ENCODE measurements around the gene CLDN17. TPM values are rescaled to one million over a fixed set of nuclear protein-coding genes. Genes with fewer than 3 reads are reported as not detected.

The CLDN17 gene
- total and polyA plus RNA-seq, 9 of the 15 experiments (the other 6 are each of a cell fraction or from before 2014, with no cell fraction given) = not detected

DNA sequence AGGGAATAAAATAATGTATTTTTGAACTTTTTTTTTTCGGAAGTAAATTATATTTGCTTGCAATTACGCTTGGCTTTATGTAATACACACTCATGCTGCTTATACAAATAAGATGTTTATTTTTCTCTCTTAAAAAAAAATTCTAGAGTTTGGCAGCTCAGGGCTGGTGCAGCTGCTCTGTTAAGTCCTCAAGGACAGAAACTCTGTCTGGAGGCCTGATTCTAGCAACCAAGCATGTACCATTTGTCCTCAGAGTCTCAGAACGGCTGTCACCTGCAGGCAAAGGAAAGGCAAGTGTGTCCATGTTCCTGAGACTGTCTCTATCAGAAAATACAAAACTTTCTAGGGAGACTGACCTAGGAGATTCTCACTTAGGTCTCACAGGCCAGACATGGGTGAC is 23.2 kb upstream of the CLDN17 start:
- Histone ChIP-seq H3K9ac (ENCODE audit: insufficient read depth in 1 of 2, low read depth in 2 of 2, low read length in 2 of 2) (no peak overlapping the region), H4K20me1 (replicated peaks; ENCODE audit: control insufficient read depth, insufficient read depth, low read length) (no peaks in the 10 kb centered on the region), H3K27ac (ENCODE audit: extremely low read depth, low read depth, low read length) (no peak overlapping the region), H3K9me1 (ENCODE audit: control insufficient read depth, insufficient read depth, low read length) (no peaks in the 10 kb centered on the region), H3K4me2 (ENCODE audit: insufficient read depth, low read length) (no peak overlapping the region), H3K4me1 (replicated peaks in 1 of 2; ENCODE audit: control insufficient read depth in 2 of 2, insufficient read depth in 2 of 2, low read length in 2 of 2) (no peaks in the 10 kb centered on the region), H2AFZ (ENCODE audit: low read depth, low read length) (no peak overlapping the region), H3K36me3 (ENCODE audit: control insufficient read depth, insufficient read depth, low read length) (no peaks in the 10 kb centered on the region), H3K79me2 (ENCODE audit: control insufficient read depth, insufficient read depth, low read length) (no peaks in the 10 kb centered on the region), H3K9me3 (replicated peaks; ENCODE audit: control insufficient read depth, insufficient read depth, low read depth, low read length) (no peaks in the 10 kb centered on the region), H3K27me3 (ENCODE audit: control insufficient read depth in 2 of 2, insufficient read depth in 2 of 2, low read length in 2 of 2) (no peaks in the 10 kb centered on the region), H3K4me3 (no peak overlapping the region)
- no TSS peak for BruUV-seq (replicated peaks)
- TF ChIP-seq ZNF174 (CRISPR knock-in tag; IDR thresholded peaks at IDR 0.05) (no peak), GATAD2B (IDR thresholded peaks at IDR 0.05; ENCODE audit: borderline replicate concordance) (no peak), BRD9 (IDR thresholded peaks at IDR 0.05; ENCODE audit: low read depth, partially characterized antibody) (no peak), ZNF165 (CRISPR knock-in tag; IDR thresholded peaks at IDR 0.05; ENCODE audit: borderline replicate concordance) (no peak), MED1 (CRISPR knock-in tag; IDR thresholded peaks at IDR 0.05; ENCODE audit: borderline replicate concordance) (no peak), SRF (CRISPR knock-in tag; IDR thresholded peaks at IDR 0.05) (no peak), XRCC3 (IDR thresholded peaks at IDR 0.05) (no peak), CBX3 (IDR thresholded peaks at IDR 0.05; ENCODE audit: borderline replicate concordance in 1 of 2, low read length in 2 of 2) (no peak), MBD2 (IDR thresholded peaks at IDR 0.05; ENCODE audit: borderline replicate concordance, low read depth) (no peak), CBX5 (IDR thresholded peaks at IDR 0.05; ENCODE audit: borderline replicate concordance, low read depth) (no peak)
- intact Hi-C loops (cut with micrococcal nuclease) = loop anchor here (10.0 kb wide), 2 partner anchors 145 to 1095 kb away; no protein-coding TSS in a partner anchor
- CTCF ChIA-PET (ENCODE audit: low intra/inter-chr PET ratio) = no interaction called here
- POLR2A ChIA-PET = no interaction called here
- in situ Hi-C loops (cut with MboI) = no loop called here
- DNase-seq (ENCODE audit: extremely low read depth in 1 of 4, low spot score in 3 of 4) = no peak
- whole genome bisulfite sequencing (ENCODE audit: insufficient coverage, low coverage, missing lambda C conversion rate) = 0% methylated on average over 3 of the region's 3 CpGs
- no peak for FAIRE-seq
- no peak for ATAC-seq
